ENCODE results near the gene ENDOU.

The ENDOU gene

GRCh38 chr12:47742253-47742825 lies 17.0 kb upstream of the ENDOU start:
- no peak for DNase-seq

DNA sequence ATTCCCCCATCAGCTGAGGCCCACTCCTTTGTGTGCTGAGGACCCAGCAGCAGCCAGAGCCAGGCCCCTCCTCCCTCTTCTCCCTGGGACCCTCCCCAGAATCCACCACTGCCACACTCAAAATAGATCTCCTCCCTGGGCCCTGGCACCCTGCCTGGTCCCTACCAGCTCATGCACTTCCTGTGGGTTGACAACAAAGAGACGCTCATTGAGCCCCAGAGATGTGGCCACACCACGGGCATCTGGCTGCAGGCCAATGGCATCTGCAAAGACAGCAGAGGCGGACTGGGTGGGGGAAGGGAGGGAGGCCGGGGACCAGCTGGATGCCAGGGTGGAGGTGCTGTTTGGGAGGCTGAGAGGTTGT lies 16.0 kb upstream of the ENDOU start:
- DNase-seq = peak; percentile 90

DNA sequence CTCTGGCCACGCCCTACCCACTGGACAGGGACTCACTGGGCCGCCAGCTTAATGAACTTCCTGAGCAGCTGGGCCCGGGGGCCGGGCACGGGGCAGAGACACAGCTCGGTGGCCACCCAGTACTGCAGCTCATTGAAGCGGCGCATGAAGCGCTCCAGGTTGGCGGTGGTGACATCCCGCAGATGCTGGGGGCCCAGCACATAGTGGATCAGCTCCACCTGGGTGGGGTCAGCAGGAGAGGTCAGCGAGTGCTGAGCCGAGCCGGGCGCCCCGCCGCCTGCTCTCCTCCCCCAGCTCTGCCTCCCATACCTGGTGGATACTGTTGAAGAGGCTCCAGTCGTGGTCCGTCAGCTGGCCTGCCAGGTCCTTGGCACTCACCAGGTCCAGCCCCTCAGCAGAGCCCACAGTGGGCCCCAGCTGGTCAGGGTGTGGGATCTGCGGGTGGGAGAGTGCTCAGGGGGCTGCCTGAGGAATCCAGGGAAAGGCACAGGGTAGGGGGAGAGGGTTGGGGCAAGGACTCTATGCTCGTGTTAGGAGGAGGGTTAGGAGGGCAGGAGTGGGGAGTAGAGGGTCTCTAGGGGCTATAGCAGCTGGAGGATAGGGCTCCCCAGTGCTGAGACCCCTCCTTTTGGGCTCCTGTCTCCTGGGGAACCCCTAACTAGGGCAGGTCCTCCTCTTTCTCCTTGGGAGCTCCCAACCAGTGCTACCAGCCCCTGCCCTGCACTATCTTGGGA lies 15.5 kb upstream of the ENDOU start:
- peak; percentile 34 for DNase-seq

DNA sequence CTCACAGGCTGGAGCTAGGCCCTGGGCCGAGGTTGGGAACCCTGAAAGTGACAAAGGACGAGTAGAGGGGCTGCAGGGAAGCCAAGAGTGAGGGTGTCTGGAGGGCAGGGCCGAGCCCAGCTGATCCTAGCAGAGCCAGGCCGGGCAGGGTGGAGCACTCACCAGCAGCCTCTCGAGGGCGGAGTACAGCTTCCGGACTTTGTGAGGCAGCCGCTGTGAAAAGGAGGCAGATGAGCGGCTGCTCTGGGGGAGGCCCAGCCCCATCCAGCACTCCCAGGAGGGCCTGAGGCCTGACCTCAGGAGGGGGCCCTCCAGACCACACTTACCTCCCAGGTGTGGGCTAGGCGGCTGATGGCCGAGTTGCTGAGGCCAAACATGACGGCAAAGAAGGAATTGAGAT lies 14.7 kb upstream of the ENDOU start:
- DNase-seq = peak; percentile 32

DNA sequence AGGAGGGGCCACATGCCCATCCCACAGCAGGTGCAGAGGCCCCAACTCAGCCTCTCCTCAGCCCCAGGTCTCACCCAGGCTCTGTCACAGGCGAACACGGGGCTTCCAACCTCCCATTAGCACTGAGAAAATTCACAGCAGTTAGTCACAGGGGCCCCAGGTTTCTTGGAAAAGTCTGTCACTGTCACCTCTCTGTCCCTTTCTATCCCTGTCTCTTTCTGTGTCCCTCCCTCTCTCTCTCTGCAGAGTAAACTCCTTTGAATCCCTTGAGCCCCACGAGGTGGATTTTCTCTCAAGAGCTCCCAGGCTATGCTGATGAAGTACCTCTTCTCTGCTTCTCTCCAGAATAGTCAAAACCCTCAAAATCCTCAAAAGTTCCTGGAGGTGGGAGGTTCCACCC lies 14.0 kb upstream of the ENDOU start:
- DNase-seq = no peak

DNA sequence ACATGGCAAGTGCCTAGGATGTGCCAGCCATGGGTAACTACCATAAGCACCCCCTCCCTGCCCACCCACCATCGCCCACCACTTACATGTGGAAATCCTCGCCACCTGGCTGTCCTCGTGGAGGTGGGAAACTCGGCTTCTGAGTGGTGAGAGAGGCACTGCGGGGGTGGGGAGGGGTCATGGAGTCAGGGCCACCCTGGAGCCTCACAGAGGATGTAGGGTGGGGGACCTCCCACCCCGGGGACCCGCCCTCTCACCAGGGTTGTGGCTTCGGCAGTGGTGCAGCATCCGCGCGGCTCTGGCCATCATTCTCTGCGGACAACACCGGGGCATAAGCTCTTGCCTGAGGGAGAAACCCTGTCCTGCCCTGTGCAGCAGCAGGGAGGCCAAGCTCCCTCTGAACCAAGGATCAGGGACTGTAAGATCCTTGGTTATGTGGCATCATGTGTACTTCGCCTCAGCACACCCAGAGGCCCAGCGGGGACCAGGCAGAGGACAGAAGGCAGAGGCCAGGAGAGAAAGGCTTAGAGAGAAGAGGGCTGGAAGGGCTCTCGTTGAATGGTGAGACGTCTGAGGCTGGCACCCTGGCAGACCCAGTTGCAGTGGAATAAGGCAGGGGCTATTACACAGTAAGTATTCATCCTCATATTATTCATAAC lies 12.8 kb upstream of the ENDOU start:
- DNase-seq = no peak

DNA sequence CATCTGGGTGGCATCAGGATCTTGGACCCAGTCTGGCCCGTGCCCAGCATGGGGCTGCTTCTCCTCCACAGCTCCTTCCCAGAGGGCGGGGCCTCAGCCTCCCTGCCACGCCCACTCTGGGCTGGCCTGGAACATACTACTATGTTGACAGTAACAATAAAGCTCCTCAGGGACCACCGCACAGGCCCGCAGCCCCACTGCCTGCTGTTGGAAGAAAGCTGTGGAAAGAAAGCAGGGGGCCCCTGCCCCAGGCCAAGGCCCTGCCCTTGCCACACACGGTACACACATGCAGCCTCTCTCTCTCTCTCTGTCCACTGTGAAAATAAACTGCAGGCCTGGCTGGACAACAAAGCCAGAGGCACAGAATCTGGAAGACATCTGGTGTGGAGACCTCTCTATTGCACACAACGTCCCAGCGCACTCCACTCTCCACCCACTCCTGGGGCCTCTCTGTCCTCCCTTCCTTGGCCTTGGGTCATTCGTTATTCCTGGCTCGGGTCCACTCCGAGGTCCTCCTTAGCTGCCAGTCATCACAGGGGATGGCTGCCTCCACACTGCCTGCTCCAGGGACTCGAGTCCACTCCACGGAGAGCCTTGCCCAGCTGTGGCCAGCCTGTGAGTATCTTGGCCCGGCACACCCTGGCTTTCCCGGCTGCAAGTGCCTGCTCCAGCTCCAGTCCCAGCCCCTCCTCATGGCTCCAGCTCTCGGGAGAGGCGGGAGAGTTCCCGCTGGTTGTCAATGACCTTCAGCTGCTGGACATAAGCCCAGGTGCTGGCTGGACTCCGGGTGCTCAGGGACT lies 11.8 kb upstream of the ENDOU start:
- no peak for DNase-seq

- no peak for DNase-seq
Observed at GRCh38 chr12:47736216-47736615, 10.9 kb upstream of the ENDOU start.

DNA sequence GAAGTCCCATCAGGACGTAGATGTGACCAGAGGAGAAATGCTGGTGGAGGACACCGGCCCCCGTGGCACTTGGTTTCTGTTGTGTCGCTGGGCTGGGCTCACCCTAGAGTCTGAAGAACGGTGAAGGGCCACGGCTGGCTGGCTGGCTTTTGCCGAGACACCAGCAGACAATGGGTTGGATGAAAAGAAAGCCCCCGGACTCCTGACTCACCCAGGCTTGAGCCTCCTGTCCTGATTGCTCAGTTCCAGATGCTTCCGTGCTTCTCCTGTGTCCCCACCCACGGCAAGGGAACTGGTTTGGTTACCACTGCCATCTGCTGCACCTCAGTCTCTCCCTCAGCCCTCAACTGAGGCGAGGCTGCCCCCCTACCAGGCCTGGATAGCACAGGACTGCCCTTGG lies 10.4 kb upstream of the ENDOU start:
- no peak for DNase-seq

- DNase-seq = no peak
Observed at GRCh38 chr12:47734725-47735480, 9.6 kb upstream of the ENDOU start.

- DNase-seq = no peak
Observed at GRCh38 chr12:47733142-47733541, 7.9 kb upstream of the ENDOU start.

- DNase-seq = no peak
Observed at GRCh38 chr12:47732504-47732903, 7.2 kb upstream of the ENDOU start.

DNA sequence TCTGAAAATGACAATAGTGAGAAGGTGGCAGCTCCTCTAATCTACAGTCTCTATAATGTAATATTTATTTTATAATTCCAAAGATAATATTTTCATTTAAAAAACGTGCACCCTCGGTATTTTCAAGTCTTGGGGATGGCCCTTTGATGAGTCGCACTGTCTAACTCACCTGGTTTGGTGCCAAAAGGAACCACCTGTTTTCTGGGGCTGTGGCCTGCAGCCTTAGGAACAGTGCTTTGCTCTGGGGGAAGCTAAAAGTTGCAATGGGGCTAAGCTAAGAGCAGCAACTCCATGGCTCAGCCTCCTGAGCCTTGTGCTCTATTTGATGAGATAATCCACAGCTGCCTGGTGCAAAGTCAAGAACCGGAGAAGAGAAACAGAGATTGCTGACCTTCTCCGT lies 6.4 kb upstream of the ENDOU start:
- no peak for DNase-seq

DNA sequence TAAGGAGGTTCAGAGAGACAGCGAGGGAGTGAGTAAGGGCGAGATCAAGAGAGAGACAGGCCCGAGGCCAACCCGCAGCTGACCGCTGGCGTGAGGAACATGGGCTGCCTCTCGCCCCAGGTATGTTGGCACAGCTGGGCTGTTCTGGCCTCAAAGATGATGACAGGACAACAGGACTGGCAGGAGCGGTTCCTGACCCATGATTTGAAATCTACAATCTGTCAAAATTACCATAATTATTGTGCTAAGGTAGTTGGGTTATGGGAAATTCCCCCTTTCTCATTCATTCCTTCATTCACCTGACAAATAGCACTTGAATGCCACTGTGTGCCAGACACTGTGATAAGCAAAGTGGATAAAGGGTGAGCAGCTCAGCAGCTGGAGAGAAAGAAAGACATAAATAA lies 5.1 kb upstream of the ENDOU start:
- peak; percentile 24 for DNase-seq

DNA sequence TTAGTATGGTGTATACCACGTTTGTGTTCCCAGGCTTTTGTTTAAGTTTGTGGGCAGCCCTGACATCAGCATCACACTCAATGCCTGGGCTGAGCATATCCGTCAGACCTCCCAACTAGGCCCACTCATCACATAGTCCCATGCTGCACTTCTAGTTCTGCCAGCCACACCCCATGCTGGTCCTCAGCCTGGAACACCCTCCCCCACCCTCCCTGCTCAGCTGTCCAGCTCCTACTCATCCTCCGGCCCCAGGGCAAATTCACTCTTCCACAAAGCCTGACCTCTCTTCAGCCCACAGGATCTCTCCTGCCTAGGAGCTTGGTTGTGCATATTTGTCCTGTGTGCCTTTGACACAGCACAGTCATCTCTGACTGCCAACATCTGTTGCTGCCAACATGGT lies 3.9 kb upstream of the ENDOU start:
- DNase-seq = no peak

- DNase-seq = no peak
Observed at GRCh38 chr12:47725893-47726292, 603 bp upstream of the ENDOU start.

DNA sequence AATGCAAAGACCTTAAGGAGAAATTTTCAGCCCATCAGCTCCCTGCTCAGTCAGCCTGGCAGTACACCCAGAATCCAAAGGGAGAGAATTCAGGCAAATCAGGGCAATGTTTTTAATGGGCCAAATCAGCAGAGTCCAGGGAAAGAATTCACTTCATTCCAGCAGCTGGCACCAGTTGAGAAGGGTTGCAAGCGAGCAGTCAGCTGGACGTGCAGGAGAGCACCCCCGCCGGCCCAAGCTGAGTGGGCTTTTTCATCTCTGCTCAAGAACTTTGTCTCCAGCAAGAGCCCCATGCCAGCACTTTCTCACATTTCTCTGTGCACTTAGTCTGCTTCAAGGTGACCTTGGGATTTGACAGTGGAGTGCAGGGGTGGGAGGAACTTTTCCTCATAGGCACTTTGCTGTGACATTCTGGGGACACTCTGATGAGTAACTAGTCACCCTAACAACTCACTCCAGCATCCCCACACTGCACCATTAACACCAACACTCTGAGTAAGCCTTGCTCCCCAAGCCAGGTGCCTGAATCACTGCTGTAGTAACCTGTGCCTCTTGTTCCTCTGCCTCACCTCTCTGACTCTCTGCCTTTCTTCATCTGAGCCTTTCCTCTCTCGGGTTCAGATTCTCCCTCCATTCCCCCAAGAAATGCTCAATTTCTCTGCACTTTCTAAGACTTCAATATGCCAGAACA lies 2.2 kb downstream of the ENDOU start:
- DNase-seq = no peak

- no peak for DNase-seq
Observed at GRCh38 chr12:47722136-47722834, 3.0 kb downstream of the ENDOU start.

DNA sequence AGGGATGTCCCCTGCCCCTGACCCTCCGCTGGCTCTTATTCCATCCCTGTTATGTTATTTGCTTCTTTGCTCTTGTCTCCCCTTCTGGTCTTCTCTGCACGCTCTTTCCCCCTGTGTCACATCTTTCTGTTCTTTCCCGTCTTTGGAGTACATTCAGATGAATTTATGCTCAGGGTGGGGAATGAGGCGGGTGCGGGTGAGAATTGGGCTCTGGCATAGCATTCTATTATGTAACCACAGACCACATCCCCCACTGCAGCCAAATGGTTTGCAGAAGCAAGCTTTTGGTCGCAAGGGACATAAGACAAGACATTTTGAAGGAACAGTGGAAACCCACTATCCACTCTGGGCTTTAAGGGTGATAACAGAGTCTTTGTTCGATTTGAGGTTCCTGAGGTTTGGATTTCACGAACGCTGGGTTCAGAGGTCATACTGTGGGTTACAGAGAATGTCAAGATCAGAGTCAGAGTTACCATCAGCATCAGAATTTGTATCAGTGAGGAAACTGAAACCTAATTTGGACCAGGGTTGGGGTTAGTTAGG lies 3.8 kb downstream of the ENDOU start:
- DNase-seq = no peak

GRCh38 chr12:47718531-47718930 lies 6.8 kb downstream of the ENDOU start:
- DNase-seq = no peak

GRCh38 chr12:47717443-47718193 lies 7.7 kb downstream of the ENDOU start:
- peak; percentile 88 for DNase-seq
